Liver (tissue), 3 donors: ENCODE data around the gene AFP.

Experiments used
- EGR1 ChIP-seq, 2 donors: IDR thresholded peaks; 2 replicates each; pipeline ENCODE4 v1.6.1; 2016 to 2018; ENCODE audit warnings: antibody characterized with exemption in 2 of 2, low read depth in 2 of 2
- GABPA ChIP-seq, 2 donors: IDR thresholded peaks in 1 of 2; conservative IDR thresholded peaks in 1 of 2; 2 replicates each; pipeline ENCODE4 v1.6.1; 2016; ENCODE audit warnings: antibody characterized with exemption in 2 of 2, mild to moderate bottlenecking in 1 of 2, moderate library complexity in 1 of 2
- HNF4A ChIP-seq, 2 donors: conservative IDR thresholded peaks; 2 replicates each; pipeline ENCODE4 v1.6.1; 2016; ENCODE audit warnings: antibody characterized with exemption in 2 of 2, mild to moderate bottlenecking in 2 of 2
- HNF4G ChIP-seq: IDR thresholded peaks from 2 replicates; pipeline ENCODE4 v1.6.1; 2016; ENCODE audit warnings: antibody characterized with exemption
- JUND ChIP-seq, 2 donors: IDR thresholded peaks; 2 replicates each; pipeline ENCODE4 v1.6.1; 2016; ENCODE audit warnings: antibody characterized with exemption in 2 of 2
- RAD21 ChIP-seq, 2 donors: IDR thresholded peaks; 2 replicates each; pipeline ENCODE4 v1.6.1; 2016; ENCODE audit warnings: antibody characterized with exemption in 2 of 2, mild to moderate bottlenecking in 2 of 2
- SP1 ChIP-seq: IDR thresholded peaks from 2 replicates; pipeline ENCODE4 v1.6.1; 2018; ENCODE audit warnings: antibody characterized with exemption, mild to moderate bottlenecking
- TAF1 ChIP-seq: conservative IDR thresholded peaks from 2 replicates; pipeline ENCODE4 v1.6.1; 2016; ENCODE audit warnings: antibody characterized with exemption, mild to moderate bottlenecking
- TF ChIP-seq, protein P1 (sequence below): fragments of 150-350 bp; IDR thresholded peaks from 2 replicates; pipeline ENCODE4 v1.5.1; 2017; ENCODE audit warnings: improper control_type of control experiment, low read depth, low read length; ENCODE audit not compliant: missing input control
- TF ChIP-seq, protein P2 (sequence below): IDR thresholded peaks from 2 replicates; pipeline ENCODE4 v1.6.1; 2016; ENCODE audit warnings: antibody characterized with exemption, mild to moderate bottlenecking
- TF ChIP-seq, protein P3 (sequence below): IDR thresholded peaks from 2 replicates; pipeline ENCODE4 v1.6.1; 2016; ENCODE audit warnings: antibody characterized with exemption
- TF ChIP-seq, protein P4 (sequence below): IDR thresholded peaks from 2 replicates; pipeline ENCODE4 v1.6.1; 2016; ENCODE audit warnings: antibody characterized with exemption
- TF ChIP-seq, protein P5 (sequence below): IDR thresholded peaks from 2 replicates; pipeline ENCODE4 v1.6.1; 2016; ENCODE audit warnings: antibody characterized with exemption
- donor health status: healthy.
- donor health status: healthy.

DNA sequence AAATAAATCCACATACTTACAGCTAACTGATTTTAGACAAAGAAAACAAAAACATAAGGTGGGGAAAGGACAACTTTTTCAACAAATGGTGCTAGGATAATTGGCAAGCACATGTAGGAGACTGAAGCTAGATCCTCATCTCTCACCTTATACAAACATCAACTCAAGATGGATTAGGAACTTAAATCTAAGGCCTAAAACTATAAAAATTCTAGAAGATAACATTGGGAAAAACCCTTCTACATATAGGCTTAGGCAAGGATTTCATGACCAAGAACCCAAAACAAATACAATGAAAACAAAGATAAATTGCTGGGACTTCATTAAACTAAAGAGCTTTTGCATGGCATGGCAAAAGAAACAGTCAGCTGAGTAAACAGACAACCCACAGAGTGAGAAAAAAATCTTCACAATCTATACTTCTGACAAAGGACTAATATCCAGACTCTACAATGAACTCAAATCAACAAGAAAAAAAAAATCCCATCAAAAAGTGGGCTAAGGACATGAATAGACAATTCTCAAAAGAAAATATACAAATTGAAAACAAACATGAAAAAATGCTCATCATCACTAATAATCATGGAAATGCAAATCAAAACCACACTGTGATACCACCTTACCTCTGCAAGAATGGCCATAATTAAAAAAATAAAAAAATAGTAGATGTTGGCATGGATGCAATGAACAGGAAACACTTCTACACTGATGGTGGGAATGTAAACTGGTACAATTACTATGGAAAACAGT, 14.1 kb upstream of the AFP start:
- TF ChIP-seq, protein P1, sequence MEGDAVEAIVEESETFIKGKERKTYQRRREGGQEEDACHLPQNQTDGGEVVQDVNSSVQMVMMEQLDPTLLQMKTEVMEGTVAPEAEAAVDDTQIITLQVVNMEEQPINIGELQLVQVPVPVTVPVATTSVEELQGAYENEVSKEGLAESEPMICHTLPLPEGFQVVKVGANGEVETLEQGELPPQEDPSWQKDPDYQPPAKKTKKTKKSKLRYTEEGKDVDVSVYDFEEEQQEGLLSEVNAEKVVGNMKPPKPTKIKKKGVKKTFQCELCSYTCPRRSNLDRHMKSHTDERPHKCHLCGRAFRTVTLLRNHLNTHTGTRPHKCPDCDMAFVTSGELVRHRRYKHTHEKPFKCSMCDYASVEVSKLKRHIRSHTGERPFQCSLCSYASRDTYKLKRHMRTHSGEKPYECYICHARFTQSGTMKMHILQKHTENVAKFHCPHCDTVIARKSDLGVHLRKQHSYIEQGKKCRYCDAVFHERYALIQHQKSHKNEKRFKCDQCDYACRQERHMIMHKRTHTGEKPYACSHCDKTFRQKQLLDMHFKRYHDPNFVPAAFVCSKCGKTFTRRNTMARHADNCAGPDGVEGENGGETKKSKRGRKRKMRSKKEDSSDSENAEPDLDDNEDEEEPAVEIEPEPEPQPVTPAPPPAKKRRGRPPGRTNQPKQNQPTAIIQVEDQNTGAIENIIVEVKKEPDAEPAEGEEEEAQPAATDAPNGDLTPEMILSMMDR, result no peak
- TF ChIP-seq HNF4A (conservative IDR thresholded peaks at IDR 0.05) (peak in 1 of 2 donors; percentile 2), TAF1 (no peak), RAD21 (IDR thresholded peaks at IDR 0.05) (peak in 1 of 2 donors; percentile 3), JUND (IDR thresholded peaks at IDR 0.05) (no peak), SP1 (no peak), EGR1 (IDR thresholded peaks at IDR 0.05; ENCODE audit: low read depth in 2 of 2) (peak in 1 of 2 donors; percentile 9), HNF4G (peak; percentile 6), GABPA (IDR thresholded peaks at IDR 0.05 in 1 of 2, conservative IDR thresholded peaks at IDR 0.05 in 1 of 2) (no peak)
- TF ChIP-seq, protein P2, sequence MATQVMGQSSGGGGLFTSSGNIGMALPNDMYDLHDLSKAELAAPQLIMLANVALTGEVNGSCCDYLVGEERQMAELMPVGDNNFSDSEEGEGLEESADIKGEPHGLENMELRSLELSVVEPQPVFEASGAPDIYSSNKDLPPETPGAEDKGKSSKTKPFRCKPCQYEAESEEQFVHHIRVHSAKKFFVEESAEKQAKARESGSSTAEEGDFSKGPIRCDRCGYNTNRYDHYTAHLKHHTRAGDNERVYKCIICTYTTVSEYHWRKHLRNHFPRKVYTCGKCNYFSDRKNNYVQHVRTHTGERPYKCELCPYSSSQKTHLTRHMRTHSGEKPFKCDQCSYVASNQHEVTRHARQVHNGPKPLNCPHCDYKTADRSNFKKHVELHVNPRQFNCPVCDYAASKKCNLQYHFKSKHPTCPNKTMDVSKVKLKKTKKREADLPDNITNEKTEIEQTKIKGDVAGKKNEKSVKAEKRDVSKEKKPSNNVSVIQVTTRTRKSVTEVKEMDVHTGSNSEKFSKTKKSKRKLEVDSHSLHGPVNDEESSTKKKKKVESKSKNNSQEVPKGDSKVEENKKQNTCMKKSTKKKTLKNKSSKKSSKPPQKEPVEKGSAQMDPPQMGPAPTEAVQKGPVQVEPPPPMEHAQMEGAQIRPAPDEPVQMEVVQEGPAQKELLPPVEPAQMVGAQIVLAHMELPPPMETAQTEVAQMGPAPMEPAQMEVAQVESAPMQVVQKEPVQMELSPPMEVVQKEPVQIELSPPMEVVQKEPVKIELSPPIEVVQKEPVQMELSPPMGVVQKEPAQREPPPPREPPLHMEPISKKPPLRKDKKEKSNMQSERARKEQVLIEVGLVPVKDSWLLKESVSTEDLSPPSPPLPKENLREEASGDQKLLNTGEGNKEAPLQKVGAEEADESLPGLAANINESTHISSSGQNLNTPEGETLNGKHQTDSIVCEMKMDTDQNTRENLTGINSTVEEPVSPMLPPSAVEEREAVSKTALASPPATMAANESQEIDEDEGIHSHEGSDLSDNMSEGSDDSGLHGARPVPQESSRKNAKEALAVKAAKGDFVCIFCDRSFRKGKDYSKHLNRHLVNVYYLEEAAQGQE, result peak; percentile 6
- TF ChIP-seq, protein P3, sequence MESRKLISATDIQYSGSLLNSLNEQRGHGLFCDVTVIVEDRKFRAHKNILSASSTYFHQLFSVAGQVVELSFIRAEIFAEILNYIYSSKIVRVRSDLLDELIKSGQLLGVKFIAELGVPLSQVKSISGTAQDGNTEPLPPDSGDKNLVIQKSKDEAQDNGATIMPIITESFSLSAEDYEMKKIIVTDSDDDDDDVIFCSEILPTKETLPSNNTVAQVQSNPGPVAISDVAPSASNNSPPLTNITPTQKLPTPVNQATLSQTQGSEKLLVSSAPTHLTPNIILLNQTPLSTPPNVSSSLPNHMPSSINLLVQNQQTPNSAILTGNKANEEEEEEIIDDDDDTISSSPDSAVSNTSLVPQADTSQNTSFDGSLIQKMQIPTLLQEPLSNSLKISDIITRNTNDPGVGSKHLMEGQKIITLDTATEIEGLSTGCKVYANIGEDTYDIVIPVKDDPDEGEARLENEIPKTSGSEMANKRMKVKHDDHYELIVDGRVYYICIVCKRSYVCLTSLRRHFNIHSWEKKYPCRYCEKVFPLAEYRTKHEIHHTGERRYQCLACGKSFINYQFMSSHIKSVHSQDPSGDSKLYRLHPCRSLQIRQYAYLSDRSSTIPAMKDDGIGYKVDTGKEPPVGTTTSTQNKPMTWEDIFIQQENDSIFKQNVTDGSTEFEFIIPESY, result no peak
- TF ChIP-seq, protein P4, sequence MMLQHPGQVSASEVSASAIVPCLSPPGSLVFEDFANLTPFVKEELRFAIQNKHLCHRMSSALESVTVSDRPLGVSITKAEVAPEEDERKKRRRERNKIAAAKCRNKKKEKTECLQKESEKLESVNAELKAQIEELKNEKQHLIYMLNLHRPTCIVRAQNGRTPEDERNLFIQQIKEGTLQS, result peak; percentile 20
- TF ChIP-seq, protein P5, sequence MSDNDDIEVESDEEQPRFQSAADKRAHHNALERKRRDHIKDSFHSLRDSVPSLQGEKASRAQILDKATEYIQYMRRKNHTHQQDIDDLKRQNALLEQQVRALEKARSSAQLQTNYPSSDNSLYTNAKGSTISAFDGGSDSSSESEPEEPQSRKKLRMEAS, result no peak
